ENCODE measurements around the gene NIPAL4.

Gene NIPAL4

DNA sequence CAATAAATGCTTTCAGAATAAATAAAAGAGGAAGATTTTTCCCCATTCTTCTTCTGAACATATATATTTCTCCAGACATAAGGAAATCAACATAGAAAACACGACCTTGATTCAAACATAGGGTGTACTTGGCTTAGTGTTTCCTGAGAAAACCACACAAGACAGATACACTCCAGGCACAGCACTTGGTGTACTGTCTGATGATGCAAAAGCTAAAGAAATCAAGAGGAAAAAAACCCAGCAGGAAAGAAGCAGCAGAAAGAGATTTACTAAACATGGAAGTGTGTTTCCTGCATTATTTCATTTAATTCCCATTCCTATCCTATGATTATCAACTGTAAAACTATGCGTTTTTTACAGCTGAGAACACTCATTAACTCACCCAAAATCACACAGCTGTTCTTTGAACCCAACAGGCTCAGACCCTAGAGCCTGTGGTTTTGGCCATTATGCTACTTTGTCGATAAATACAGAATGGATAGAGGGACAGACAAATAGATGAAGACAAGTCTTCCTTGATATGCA is 46.1 kb downstream of the NIPAL4 start:
- H3K9me3 ChIP-seq (ENCODE audit: control insufficient read depth, insufficient read depth, low read depth, low read length) = no peaks in the 10 kb centered on the region
- H3K27ac ChIP-seq (ENCODE audit: extremely low read depth, low read depth, low read length) = no peak overlapping the region
- no peaks in the 10 kb centered on the region for H3K36me3 ChIP-seq (ENCODE audit: control insufficient read depth in 2 of 2, insufficient read depth in 1 of 2, low read length in 2 of 2)
- ChIA-PET POLR2A (no interaction called here), CTCF (no interaction called here)
- H3K4me3 ChIP-seq (ENCODE audit: low read depth, low read length) = no peak overlapping the region
- no peaks in the 10 kb centered on the region for H3K4me1 ChIP-seq (ENCODE audit: control insufficient read depth, insufficient read depth, low read length)
- TF ChIP-seq GFI1B (tag by site-specific recombination; IDR thresholded peaks at IDR 0.05) (no peak), ZSCAN30 (tag by site-specific recombination; IDR thresholded peaks at IDR 0.05) (no peak), ZFP37 (tag by site-specific recombination; IDR thresholded peaks at IDR 0.05) (no peak), ZSCAN16 (tag by site-specific recombination; IDR thresholded peaks at IDR 0.05) (no peak)

DNA sequence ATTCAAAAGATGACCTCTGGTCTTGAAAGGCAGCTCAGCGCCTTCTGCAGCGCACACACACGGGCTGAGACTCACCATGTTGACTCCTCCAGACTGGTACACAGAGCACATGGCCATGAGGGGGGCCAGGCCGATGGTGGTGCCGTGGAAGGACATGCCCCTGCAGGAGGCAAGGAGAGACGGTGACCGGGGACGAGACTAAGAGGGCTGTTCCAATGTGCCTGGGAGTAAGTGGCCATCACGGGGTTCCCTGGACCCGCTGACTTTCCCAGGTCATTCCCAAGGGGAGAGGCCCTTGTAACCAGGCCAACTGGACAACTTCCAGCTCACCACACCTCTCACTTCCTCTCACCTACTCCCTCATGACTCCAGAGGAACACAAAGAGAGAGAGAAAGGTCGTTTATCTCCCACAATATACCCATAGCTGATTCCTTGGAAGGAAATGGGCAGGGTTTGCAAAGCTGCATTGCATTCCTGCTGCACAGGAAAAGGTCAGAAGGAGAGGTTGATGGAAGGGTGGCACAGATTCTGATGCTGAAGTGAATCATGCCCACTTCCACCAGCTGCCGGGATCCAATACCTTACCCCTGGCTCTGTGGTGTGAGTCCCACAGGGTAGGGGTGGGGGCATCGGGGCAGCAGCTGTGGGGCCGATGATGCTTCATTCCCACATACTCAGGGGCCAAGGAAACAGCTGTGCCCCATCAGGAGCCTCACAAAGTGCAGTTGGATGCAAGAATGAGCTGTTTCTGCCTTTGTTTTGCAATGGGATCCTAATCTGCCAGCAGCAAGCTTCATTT is 47.2 kb downstream of the NIPAL4 start:
- POLR2A ChIA-PET = no interaction called here
- Histone ChIP-seq H3K4me3 (ENCODE audit: low read depth, low read length) (no peak overlapping the region), H3K9me3 (ENCODE audit: control insufficient read depth, insufficient read depth, low read depth, low read length) (no peaks in the 10 kb centered on the region), H3K4me1 (ENCODE audit: control insufficient read depth, insufficient read depth, low read length) (peaks cover 5% of the 10 kb centered on the region; the same call in 1 of the 2 replicates), H3K36me3 (ENCODE audit: control insufficient read depth in 2 of 2, insufficient read depth in 1 of 2, low read length in 2 of 2) (no peaks in the 10 kb centered on the region), H3K27ac (ENCODE audit: extremely low read depth, low read depth, low read length) (no peak overlapping the region)
- CTCF ChIA-PET = interaction anchor here (0.6 to 1.1 kb wide), 2 partner anchors 164 to 189 kb away, joined by 3 to 6 read pairs; no protein-coding TSS in a partner anchor
- TF ChIP-seq BCL11A (tag by site-specific recombination; IDR thresholded peaks at IDR 0.05; ENCODE audit: low read depth) (no peak), ZNF416 (tag by site-specific recombination; IDR thresholded peaks at IDR 0.05) (no peak), ZNF664 (tag by site-specific recombination; IDR thresholded peaks at IDR 0.05) (no peak), SP2 (tag by site-specific recombination; IDR thresholded peaks at IDR 0.05) (no peak), ZNF704 (tag by site-specific recombination; IDR thresholded peaks at IDR 0.05) (no peak), ZNF248 (tag by site-specific recombination; IDR thresholded peaks at IDR 0.05) (no peak), ZNF623 (tag by site-specific recombination; IDR thresholded peaks at IDR 0.05) (no peak), ZNF146 (tag by site-specific recombination; IDR thresholded peaks at IDR 0.05) (no peak), ZBTB10 (tag by site-specific recombination; IDR thresholded peaks at IDR 0.05) (no peak), ZNF645 (tag by site-specific recombination; IDR thresholded peaks at IDR 0.05) (no peak), ZNF660 (tag by site-specific recombination; IDR thresholded peaks at IDR 0.05) (no peak), HOXC10 (CRISPR knock-in tag; IDR thresholded peaks at IDR 0.05) (no peak)
- TF ChIP-seq, protein P1, sequence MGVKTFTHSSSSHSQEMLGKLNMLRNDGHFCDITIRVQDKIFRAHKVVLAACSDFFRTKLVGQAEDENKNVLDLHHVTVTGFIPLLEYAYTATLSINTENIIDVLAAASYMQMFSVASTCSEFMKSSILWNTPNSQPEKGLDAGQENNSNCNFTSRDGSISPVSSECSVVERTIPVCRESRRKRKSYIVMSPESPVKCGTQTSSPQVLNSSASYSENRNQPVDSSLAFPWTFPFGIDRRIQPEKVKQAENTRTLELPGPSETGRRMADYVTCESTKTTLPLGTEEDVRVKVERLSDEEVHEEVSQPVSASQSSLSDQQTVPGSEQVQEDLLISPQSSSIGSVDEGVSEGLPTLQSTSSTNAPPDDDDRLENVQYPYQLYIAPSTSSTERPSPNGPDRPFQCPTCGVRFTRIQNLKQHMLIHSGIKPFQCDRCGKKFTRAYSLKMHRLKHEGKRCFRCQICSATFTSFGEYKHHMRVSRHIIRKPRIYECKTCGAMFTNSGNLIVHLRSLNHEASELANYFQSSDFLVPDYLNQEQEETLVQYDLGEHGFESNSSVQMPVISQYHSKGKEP (tag by site-specific recombination; IDR thresholded peaks at IDR 0.05) = no peak
